ENCODE data around the gene SCUBE1.

SCUBE1 gene

DNA sequence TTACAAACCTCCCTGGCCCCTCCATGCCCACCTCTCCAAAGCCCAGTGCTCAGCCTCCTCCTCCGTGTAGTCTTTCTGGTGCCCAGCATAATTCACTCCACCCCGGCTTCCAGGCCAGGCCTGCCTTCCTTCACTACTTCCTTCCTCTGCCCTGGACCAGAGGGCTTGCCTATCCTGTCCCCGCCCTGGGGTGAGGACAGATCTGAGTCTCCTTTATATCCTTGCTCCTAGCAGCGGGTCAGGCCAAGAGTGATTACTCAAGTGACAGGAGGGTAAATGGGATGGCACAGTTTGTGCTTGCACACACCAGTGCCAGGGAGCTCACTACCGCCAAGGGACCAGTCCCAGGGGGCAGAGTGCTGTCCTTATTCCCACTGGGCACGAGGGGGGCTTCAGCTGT is 48.0 kb downstream of the SCUBE1 start:
- TF ChIP-seq SNAI2 (CRISPR knock-in tag; IDR thresholded peaks at IDR 0.05) = no peak
- no peak for TF ChIP-seq GLIS3 (CRISPR knock-in tag; IDR thresholded peaks at IDR 0.05)
- TF ChIP-seq ZC3H10 (CRISPR knock-in tag; IDR thresholded peaks at IDR 0.05) = no peak
- TF ChIP-seq, protein P1, sequence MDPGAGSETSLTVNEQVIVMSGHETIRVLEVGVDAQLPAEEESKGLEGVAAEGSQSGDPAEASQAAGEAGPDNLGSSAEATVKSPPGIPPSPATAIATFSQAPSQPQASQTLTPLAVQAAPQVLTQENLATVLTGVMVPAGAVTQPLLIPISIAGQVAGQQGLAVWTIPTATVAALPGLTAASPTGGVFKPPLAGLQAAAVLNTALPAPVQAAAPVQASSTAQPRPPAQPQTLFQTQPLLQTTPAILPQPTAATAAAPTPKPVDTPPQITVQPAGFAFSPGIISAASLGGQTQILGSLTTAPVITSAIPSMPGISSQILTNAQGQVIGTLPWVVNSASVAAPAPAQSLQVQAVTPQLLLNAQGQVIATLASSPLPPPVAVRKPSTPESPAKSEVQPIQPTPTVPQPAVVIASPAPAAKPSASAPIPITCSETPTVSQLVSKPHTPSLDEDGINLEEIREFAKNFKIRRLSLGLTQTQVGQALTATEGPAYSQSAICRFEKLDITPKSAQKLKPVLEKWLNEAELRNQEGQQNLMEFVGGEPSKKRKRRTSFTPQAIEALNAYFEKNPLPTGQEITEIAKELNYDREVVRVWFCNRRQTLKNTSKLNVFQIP (CRISPR knock-in tag; IDR thresholded peaks at IDR 0.05; ENCODE audit: borderline replicate concordance, low read depth) = no peak
- no peak for TF ChIP-seq ZNF565 (CRISPR knock-in tag; conservative IDR thresholded peaks at IDR 0.05; ENCODE audit: low read depth)
- no peak for TF ChIP-seq ARNTL (CRISPR knock-in tag; IDR thresholded peaks at IDR 0.05; ENCODE audit: borderline replicate concordance, low read depth)
- no peak for TF ChIP-seq PPARA (CRISPR knock-in tag; IDR thresholded peaks at IDR 0.05; ENCODE audit: borderline replicate concordance)
- TF ChIP-seq ZNF70 (CRISPR knock-in tag; IDR thresholded peaks at IDR 0.05) = no peak
- TF ChIP-seq OSR1 (CRISPR knock-in tag; IDR thresholded peaks at IDR 0.05) = no peak
- TF ChIP-seq RARB (CRISPR knock-in tag; IDR thresholded peaks at IDR 0.05) = no peak
- no peak for TF ChIP-seq ISL1 (CRISPR knock-in tag; IDR thresholded peaks at IDR 0.05)
- no peak for TF ChIP-seq TOX (CRISPR knock-in tag; IDR thresholded peaks at IDR 0.05; ENCODE audit: borderline replicate concordance)
- TF ChIP-seq, protein P2, sequence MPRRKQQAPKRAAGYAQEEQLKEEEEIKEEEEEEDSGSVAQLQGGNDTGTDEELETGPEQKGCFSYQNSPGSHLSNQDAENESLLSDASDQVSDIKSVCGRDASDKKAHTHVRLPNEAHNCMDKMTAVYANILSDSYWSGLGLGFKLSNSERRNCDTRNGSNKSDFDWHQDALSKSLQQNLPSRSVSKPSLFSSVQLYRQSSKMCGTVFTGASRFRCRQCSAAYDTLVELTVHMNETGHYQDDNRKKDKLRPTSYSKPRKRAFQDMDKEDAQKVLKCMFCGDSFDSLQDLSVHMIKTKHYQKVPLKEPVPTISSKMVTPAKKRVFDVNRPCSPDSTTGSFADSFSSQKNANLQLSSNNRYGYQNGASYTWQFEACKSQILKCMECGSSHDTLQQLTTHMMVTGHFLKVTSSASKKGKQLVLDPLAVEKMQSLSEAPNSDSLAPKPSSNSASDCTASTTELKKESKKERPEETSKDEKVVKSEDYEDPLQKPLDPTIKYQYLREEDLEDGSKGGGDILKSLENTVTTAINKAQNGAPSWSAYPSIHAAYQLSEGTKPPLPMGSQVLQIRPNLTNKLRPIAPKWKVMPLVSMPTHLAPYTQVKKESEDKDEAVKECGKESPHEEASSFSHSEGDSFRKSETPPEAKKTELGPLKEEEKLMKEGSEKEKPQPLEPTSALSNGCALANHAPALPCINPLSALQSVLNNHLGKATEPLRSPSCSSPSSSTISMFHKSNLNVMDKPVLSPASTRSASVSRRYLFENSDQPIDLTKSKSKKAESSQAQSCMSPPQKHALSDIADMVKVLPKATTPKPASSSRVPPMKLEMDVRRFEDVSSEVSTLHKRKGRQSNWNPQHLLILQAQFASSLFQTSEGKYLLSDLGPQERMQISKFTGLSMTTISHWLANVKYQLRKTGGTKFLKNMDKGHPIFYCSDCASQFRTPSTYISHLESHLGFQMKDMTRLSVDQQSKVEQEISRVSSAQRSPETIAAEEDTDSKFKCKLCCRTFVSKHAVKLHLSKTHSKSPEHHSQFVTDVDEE (CRISPR knock-in tag; IDR thresholded peaks at IDR 0.05) = no peak
- TF ChIP-seq, protein P3, sequence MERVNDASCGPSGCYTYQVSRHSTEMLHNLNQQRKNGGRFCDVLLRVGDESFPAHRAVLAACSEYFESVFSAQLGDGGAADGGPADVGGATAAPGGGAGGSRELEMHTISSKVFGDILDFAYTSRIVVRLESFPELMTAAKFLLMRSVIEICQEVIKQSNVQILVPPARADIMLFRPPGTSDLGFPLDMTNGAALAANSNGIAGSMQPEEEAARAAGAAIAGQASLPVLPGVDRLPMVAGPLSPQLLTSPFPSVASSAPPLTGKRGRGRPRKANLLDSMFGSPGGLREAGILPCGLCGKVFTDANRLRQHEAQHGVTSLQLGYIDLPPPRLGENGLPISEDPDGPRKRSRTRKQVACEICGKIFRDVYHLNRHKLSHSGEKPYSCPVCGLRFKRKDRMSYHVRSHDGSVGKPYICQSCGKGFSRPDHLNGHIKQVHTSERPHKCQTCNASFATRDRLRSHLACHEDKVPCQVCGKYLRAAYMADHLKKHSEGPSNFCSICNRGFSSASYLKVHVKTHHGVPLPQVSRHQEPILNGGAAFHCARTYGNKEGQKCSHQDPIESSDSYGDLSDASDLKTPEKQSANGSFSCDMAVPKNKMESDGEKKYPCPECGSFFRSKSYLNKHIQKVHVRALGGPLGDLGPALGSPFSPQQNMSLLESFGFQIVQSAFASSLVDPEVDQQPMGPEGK (CRISPR knock-in tag; IDR thresholded peaks at IDR 0.05; ENCODE audit: borderline replicate concordance) = no peak
- TF ChIP-seq ZNF8 (CRISPR knock-in tag; IDR thresholded peaks at IDR 0.05) = no peak

DNA sequence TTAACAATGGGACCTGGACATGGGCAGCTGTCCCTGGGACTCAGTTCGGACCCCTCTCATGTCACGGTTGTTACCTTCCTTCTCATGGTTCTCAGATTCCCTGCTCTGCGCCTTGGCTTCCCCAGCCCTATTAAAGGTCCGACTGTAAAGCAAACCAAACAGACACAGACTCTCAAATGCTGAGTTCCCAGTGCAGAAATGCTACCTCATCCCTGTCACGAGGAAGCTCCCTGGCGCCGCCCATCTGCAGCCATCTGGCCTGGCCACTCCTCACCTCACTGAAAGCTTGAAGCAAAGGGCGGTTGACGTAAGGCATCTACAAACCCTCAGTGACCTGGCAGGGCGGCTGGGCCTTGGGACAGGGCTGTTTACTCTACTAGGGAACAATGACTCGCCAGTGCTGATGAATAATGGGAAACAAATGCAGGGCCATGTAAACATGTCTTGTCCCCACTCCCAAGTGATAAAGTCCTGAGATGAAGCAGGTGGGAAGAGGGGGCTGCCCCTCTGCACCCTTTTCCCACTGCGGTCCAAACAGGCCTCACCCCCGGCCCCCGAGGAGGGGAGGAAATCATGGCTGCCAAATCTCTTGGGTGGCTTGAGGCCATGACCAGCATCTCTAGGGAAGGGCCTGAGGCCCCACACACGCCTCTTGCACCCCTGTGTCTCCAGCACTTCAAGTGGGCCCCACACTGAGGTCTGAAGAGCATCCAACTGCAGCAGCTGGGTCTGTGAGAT is 49.3 kb downstream of the SCUBE1 start:
- ATAC-seq = peak; percentile 16; the same call in 2 of the 3 replicates
- TF ChIP-seq ZNF70 (CRISPR knock-in tag; IDR thresholded peaks at IDR 0.05) (no peak), SNAI2 (CRISPR knock-in tag; IDR thresholded peaks at IDR 0.05) (no peak), ZNF8 (CRISPR knock-in tag; IDR thresholded peaks at IDR 0.05) (no peak), ZFP30 (CRISPR knock-in tag; IDR thresholded peaks at IDR 0.05) (no peak), BACH2 (CRISPR knock-in tag; IDR thresholded peaks at IDR 0.05; ENCODE audit: borderline replicate concordance) (no peak), GLIS3 (CRISPR knock-in tag; IDR thresholded peaks at IDR 0.05) (no peak), CSDC2 (CRISPR knock-in tag; IDR thresholded peaks at IDR 0.05) (no peak), RARB (CRISPR knock-in tag; IDR thresholded peaks at IDR 0.05) (no peak), ARNTL (CRISPR knock-in tag; IDR thresholded peaks at IDR 0.05; ENCODE audit: borderline replicate concordance, low read depth) (no peak), ESRRG (CRISPR knock-in tag; IDR thresholded peaks at IDR 0.05) (no peak), TOX (CRISPR knock-in tag; IDR thresholded peaks at IDR 0.05; ENCODE audit: borderline replicate concordance) (no peak), TCF4 (CRISPR knock-in tag; IDR thresholded peaks at IDR 0.05; ENCODE audit: borderline replicate concordance) (no peak)
- TF ChIP-seq, protein P1 (CRISPR knock-in tag; IDR thresholded peaks at IDR 0.05; ENCODE audit: borderline replicate concordance, low read depth) = no peak
- TF ChIP-seq, protein P3 (CRISPR knock-in tag; IDR thresholded peaks at IDR 0.05; ENCODE audit: borderline replicate concordance) = no peak

More for the DNA sequence above, 48.0 kb downstream of the SCUBE1 start:
- no peak for ATAC-seq

Data from SK-N-SH treated with all-trans-retinoic acid at 6 μM for 48 hours (cell line).